Breast epithelium (tissue), 4 donors: ENCODE data around the gene LEO1. TPM values are rescaled to one million over a fixed set of nuclear protein-coding genes. Genes with fewer than 3 reads are reported as not detected.

Experiments
- DNase-seq, 2 donors: peaks; one replicate each; pipeline ENCODE4 v3.0.0-alpha.2; 2019; ENCODE audit warnings: low spot score in 2 of 2
- H3K27ac ChIP-seq, 2 donors: fragments of 200-600 bp; sonication (generic) in 1 of 2; one replicate each; pipeline ENCODE4 v1.5.1; 2016 to 2019; ENCODE audit warnings: mild to moderate bottlenecking in 1 of 2
- H3K27me3 ChIP-seq, 2 donors: fragments of 200-600 bp; sonication (generic) in 1 of 2; one replicate each; pipeline versions ENCODE4 v1.5.1 to v1.6.0; 2017 to 2019; ENCODE audit warnings: control low read depth in 1 of 2, mild to moderate bottlenecking in 1 of 2
- H3K36me3 ChIP-seq: fragments of 200-600 bp; one replicate; pipeline ENCODE4 v1.5.1; 2019
- H3K4me1 ChIP-seq, 2 donors: fragments of 200-600 bp; sonication (generic); one replicate each; pipeline ENCODE4 v1.5.1; 2016 to 2019; ENCODE audit warnings: control low read depth in 1 of 2
- H3K4me3 ChIP-seq, 3 donors: fragments of 200-600 bp; sonication (generic); 1 replicate in 2 of 3; 2 replicates in 1 of 3; pipeline ENCODE4 v1.5.1; 2016 to 2019; ENCODE audit warnings: mild to moderate bottlenecking in 3 of 3, moderate library complexity in 2 of 3
- H3K9me3 ChIP-seq, 2 donors: fragments of 200-600 bp; sonication (generic) in 1 of 2; one replicate each; pipeline ENCODE4 v1.5.1; 2016 to 2019; ENCODE audit warnings: control low read depth in 1 of 2
- POLR2A ChIP-seq: fragments of 450-650 bp; IDR thresholded peaks from one replicate; pipeline ENCODE4 v1.6.1; 2016; ENCODE audit warnings: antibody characterized with exemption, mild to moderate bottlenecking, moderate library complexity
- POLR2AphosphoS5 ChIP-seq, 3 donors: sonication (generic); formaldehyde crosslinking; IDR thresholded peaks; one replicate each; pipeline ENCODE4 v1.6.1; 2017; ENCODE audit warnings: antibody characterized with exemption in 3 of 3
- intact Hi-C: fragments of 100-400 bp; cut with DNase I; formaldehyde crosslinking; loops from one replicate; pipeline ENCODE4 v1.15.1; 2023; ENCODE audit warnings: low total_unique reads
- total RNA-seq, 3 donors: library from RNA; depleted of rRNA; stranded (reverse); fragments of >200 nt; gene quantifications; one replicate each; pipeline ENCODE4 v1.1.0, GENCODE V29; 2016
- TF ChIP-seq, protein P1 (sequence below), 3 donors: fragments of 450-650 bp; IDR thresholded peaks; one replicate each; pipeline ENCODE4 v1.5.1; 2016 to 2017; ENCODE audit warnings: antibody characterized with exemption in 3 of 3, mild to moderate bottlenecking in 3 of 3, moderate library complexity in 3 of 3

LEO1 gene
- total RNA-seq, 3 donors from 2014 or later: 12.8 to 25.5 (median 23.3) TPM

DNA sequence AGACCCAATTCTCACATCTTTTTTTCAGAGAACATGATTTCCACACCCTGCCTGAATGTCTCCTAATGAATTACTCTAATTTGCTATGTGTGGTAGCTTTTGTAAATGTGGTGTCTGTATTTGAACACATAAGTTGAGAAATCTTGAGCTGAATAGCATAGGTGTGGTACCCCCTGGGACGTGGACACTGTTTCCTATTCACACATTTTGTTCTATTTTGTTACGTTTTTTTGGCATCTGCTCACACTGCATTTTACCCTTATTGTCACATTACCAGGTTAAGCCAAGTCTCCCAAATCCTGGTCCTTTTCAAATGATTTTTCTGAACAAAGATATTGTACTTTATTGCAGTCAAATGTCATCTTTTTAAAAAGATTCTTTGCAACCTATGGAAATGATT, 40.6 kb upstream of the LEO1 start:
- intact Hi-C loops: no loop called here
- no peaks in the 10 kb centered on the region for H3K36me3 ChIP-seq
- H3K27me3 ChIP-seq: no peaks in the 10 kb centered on the region
- H3K27ac ChIP-seq: peak overlapping the region; percentile 37 to 51
- H3K4me1 ChIP-seq: no peaks in the 10 kb centered on the region
- no peak overlapping the region for H3K4me3 ChIP-seq
- no peaks in the 10 kb centered on the region for H3K9me3 ChIP-seq
- no peak for DNase-seq
- TF ChIP-seq, protein P1, sequence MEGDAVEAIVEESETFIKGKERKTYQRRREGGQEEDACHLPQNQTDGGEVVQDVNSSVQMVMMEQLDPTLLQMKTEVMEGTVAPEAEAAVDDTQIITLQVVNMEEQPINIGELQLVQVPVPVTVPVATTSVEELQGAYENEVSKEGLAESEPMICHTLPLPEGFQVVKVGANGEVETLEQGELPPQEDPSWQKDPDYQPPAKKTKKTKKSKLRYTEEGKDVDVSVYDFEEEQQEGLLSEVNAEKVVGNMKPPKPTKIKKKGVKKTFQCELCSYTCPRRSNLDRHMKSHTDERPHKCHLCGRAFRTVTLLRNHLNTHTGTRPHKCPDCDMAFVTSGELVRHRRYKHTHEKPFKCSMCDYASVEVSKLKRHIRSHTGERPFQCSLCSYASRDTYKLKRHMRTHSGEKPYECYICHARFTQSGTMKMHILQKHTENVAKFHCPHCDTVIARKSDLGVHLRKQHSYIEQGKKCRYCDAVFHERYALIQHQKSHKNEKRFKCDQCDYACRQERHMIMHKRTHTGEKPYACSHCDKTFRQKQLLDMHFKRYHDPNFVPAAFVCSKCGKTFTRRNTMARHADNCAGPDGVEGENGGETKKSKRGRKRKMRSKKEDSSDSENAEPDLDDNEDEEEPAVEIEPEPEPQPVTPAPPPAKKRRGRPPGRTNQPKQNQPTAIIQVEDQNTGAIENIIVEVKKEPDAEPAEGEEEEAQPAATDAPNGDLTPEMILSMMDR (IDR thresholded peaks at IDR 0.05): no peak
- TF ChIP-seq POLR2A: no peak
- TF ChIP-seq POLR2AphosphoS5 (IDR thresholded peaks at IDR 0.05): no peak

DNA sequence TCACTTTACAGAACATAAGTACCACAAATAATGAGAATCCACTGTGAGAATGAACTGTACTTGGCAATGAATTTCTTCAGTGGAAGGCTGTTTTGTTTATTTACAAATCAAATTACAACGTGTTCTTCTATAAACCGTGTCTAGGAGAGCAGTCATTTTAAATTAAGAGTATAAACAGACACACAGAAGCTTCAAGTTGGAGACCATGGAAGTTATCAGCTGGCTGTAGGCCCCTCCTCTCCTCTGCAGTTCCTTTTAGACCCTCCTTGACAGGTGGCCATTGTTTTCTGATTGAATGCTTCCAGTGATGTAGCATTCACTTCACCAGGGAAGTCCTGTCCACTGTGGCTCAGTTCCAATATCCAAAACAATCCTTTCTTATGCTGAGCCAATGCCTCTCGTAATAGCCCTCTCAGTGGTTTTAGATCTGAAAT, 40.1 kb upstream of the LEO1 start:
- no peak for DNase-seq
- peak overlapping the region; percentile 37 to 51 for H3K27ac ChIP-seq
- no peaks in the 10 kb centered on the region for H3K4me1 ChIP-seq
- no peak for TF ChIP-seq POLR2AphosphoS5 (IDR thresholded peaks at IDR 0.05)
- TF ChIP-seq POLR2A: no peak
- TF ChIP-seq, protein P1 (IDR thresholded peaks at IDR 0.05): no peak
- intact Hi-C loops: no loop called here
- no peaks in the 10 kb centered on the region for H3K36me3 ChIP-seq
- H3K27me3 ChIP-seq: no peaks in the 10 kb centered on the region
- H3K4me3 ChIP-seq: no peak overlapping the region
- no peaks in the 10 kb centered on the region for H3K9me3 ChIP-seq

DNA sequence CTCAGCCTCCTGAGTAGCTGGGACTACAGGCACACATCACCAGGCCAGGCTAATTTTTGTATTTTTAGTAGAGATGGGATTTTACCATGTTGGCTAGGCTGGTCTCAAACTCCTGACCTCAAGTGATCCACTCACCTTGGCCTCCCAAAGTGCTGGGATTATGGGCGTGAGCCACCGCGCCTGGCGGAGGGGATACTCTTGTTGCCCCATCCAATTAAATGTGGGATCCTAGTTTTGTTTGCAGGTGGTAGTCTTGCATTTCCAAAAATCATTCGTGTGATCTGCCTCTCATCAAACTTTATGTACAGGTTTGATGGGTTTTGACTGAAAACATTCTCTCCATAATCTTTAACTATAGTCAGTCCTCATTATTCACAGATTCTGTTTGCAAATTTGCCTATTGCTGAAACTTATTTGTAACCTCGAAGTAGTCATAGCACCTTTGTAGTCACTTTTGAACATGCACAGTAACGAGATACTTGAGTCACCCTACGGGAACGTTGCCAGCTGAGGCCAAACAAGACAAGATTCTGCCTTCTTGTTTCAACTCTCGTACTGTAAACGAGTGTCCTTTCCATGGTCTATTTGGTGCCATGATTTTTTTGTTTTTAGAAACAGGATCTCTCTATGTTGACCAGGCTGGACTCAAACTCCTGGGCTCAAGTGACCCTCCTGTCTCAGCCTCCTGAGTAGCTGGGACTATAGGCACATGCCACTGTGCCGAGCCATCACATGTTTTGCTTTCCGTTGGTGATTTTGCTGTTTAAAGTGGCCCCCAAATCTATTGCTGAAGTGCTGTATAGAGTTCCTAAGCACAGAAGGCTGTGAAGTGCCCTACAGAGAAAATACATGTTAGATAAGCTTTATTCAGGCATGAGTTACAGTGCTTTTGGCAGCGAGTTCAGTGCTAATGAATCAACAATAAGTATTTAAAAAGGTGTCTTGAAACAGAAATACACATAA, 39.3 kb upstream of the LEO1 start:
- H3K4me3 ChIP-seq: no peak overlapping the region
- intact Hi-C loops: no loop called here

DNA sequence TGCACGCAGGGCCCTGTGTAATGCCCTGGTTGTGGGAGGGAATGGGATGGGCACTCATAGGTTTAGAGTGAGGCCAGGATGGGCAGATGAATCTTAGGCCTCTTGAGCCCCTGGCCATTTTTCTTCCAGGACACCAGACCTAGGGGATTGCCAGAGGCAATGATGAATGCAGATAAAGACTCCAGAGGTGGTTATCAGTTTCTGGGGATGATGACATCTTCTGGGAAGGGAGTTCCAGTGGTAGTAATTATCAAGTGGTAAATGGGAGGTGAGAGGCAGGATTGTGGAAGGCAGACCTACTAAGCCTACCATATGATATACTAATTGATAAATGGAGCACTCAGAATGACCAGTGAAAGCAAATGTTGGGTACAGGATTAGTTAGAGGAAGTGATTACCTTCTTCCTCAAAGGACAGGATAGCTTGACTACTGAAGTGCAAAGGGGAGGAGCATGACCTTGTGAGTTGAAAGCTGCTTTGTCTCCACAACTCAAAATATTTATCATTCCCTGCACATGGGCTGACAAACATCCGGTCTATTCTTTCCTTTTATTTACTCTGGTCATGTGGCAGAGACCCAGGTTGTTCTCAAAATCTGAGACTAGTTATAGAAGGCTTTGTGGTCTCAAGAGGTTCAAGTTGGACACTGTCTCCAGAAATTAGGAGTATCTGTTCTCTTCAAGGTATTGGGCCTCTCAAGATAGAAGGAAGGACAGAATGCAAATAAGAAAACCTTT, 37.3 kb upstream of the LEO1 start:
- Histone ChIP-seq H3K27me3 (no peaks in the 10 kb centered on the region), H3K36me3 (no peaks in the 10 kb centered on the region), H3K27ac (peak overlapping the region; percentile 19 to 23), H3K4me3 (no peak overlapping the region), H3K9me3 (no peaks in the 10 kb centered on the region), H3K4me1 (no peaks in the 10 kb centered on the region)
- TF ChIP-seq POLR2AphosphoS5 (IDR thresholded peaks at IDR 0.05) (no peak), POLR2A (no peak)
- TF ChIP-seq, protein P1 (IDR thresholded peaks at IDR 0.05): no peak
- DNase-seq: no peak
- intact Hi-C loops: no loop called here

More for the DNA sequence above, 39.3 kb upstream of the LEO1 start:
- DNase-seq: peak in 1 of 2 donors; percentile 68
- Histone ChIP-seq H3K4me1 (no peaks in the 10 kb centered on the region), H3K27ac (peak overlapping the region; percentile 37 to 51), H3K27me3 (no peaks in the 10 kb centered on the region), H3K9me3 (no peaks in the 10 kb centered on the region), H3K36me3 (no peaks in the 10 kb centered on the region)
- TF ChIP-seq POLR2AphosphoS5 (IDR thresholded peaks at IDR 0.05): no peak
- no peak for TF ChIP-seq POLR2A
- TF ChIP-seq, protein P1 (IDR thresholded peaks at IDR 0.05): no peak

DNA sequence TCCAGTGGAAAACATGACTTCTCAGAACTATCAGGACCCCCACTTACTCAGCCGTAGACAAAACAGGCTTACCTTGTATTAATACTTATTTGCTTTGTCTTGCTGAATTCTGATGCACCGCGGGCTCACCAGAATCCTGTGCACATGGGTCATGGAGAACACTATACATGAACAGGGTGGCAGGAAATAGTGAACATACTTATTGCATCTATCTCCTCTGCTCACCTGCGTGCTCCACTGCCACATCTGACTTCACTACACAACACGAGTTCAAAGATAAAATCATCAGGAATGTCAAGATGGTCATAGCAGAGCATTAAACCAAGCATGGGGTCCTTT, 36.8 kb upstream of the LEO1 start:
- no peaks in the 10 kb centered on the region for H3K9me3 ChIP-seq
- TF ChIP-seq, protein P1 (IDR thresholded peaks at IDR 0.05): no peak
- TF ChIP-seq POLR2A (no peak), POLR2AphosphoS5 (IDR thresholded peaks at IDR 0.05) (no peak)
- no peaks in the 10 kb centered on the region for H3K27me3 ChIP-seq
- H3K36me3 ChIP-seq: no peaks in the 10 kb centered on the region
- peak overlapping the region in 1 of 2 donors; percentile 19 for H3K27ac ChIP-seq
- intact Hi-C loops: no loop called here
- no peak overlapping the region for H3K4me3 ChIP-seq
- DNase-seq: no peak
- H3K4me1 ChIP-seq: no peaks in the 10 kb centered on the region
